Lower leg skin (tissue), 4 donors: ENCODE results near the gene A4GALT. TPM values are rescaled to one million over a fixed set of nuclear protein-coding genes. Genes with fewer than 3 reads are reported as not detected.
A peak's percentile ranks its signal among the peaks of the same experiment; 100 is the strongest.

Source experiments
- DNase-seq, 2 donors: peaks; one replicate each; pipeline ENCODE4 v3.0.0-alpha.2; 2019; ENCODE audit warnings: low spot score in 2 of 2
- H3K4me3 ChIP-seq: fragments of 200-600 bp; sonication (generic); 2 replicates; pipeline ENCODE4 v1.5.1; 2017; ENCODE audit warnings: mild to moderate bottlenecking, low read depth; ENCODE audit not compliant: poor library complexity, severe bottlenecking
- POLR2A ChIP-seq, 2 donors: fragments of 450-650 bp; IDR thresholded peaks; one replicate each; pipeline ENCODE4 v1.6.1; 2016 to 2017; ENCODE audit warnings: antibody characterized with exemption in 2 of 2, mild to moderate bottlenecking in 1 of 2, moderate library complexity in 1 of 2
- WGBS, 2 donors: methylation state at CpG; one replicate each; pipeline ENCODE4 v1.1.5; 2018; 5-methylcytosine and 5-hydroxymethylcytosine counted together
- intact Hi-C: fragments of 100-400 bp; cut with DNase I; formaldehyde crosslinking; loops from one replicate; pipeline ENCODE4 v1.15.0; 2023; ENCODE audit warnings: low total_unique reads
- total RNA-seq, 4 donors: library from RNA; depleted of rRNA; stranded (reverse); fragments of >200 nt; gene quantifications; one replicate each; pipeline ENCODE4 v1.1.0, GENCODE V29; 2016
- TF ChIP-seq, protein P1 (sequence below), 3 donors: fragments of 450-650 bp; IDR thresholded peaks; one replicate each; pipeline ENCODE4 v1.5.1; 2016; ENCODE audit warnings: antibody characterized with exemption in 3 of 3, mild to moderate bottlenecking in 3 of 3, moderate library complexity in 2 of 3

A4GALT gene
- total RNA-seq, 4 donors from 2014 or later = 4.5 to 20.1 (median 10.9) TPM

DNA sequence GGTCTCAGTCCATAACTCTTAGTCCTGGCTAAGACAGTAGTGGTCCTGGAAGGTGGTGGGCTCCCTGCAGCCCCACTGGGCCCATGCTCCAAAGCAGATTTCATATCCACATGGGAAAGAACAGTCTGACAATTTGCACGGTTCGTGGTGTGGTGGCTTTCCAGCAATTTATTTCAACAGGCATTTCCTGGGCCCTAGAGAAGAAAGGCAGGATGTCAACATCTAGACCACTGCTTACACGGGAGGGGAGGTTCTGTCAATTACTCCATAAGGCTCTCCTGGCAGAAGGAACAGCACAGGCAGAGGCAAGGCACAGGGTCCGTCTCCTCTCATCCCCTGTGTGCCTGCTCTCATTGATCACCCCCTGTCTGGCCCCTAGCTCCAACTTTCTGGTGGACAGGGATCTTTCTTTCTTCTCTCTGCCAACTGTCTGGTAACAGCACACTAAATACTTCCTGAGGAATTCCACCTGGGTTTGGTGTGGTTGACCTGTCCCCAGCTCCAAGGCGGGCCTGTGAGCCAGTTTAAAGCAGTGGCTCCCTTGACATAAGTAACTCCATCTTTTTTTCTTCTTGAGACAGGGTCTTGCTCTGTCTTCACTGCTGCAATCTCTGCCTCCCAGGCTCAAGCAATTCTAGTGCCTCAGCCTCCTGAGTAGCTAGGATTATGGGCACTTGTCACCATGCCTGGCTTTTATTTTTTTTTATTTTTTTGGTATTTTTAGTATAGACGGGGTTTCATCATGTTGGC lies 5.1 kb upstream of the A4GALT start:
- intact Hi-C loops = no loop called here
- TF ChIP-seq, protein P1, sequence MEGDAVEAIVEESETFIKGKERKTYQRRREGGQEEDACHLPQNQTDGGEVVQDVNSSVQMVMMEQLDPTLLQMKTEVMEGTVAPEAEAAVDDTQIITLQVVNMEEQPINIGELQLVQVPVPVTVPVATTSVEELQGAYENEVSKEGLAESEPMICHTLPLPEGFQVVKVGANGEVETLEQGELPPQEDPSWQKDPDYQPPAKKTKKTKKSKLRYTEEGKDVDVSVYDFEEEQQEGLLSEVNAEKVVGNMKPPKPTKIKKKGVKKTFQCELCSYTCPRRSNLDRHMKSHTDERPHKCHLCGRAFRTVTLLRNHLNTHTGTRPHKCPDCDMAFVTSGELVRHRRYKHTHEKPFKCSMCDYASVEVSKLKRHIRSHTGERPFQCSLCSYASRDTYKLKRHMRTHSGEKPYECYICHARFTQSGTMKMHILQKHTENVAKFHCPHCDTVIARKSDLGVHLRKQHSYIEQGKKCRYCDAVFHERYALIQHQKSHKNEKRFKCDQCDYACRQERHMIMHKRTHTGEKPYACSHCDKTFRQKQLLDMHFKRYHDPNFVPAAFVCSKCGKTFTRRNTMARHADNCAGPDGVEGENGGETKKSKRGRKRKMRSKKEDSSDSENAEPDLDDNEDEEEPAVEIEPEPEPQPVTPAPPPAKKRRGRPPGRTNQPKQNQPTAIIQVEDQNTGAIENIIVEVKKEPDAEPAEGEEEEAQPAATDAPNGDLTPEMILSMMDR (IDR thresholded peaks at IDR 0.05) = no peak
- no peak for TF ChIP-seq POLR2A (IDR thresholded peaks at IDR 0.05)
- no peak for DNase-seq
- 83 to 88% methylated on average over 6 of the region's 6 CpGs for WGBS, 2 donors
- H3K4me3 ChIP-seq = no peak overlapping the region

DNA sequence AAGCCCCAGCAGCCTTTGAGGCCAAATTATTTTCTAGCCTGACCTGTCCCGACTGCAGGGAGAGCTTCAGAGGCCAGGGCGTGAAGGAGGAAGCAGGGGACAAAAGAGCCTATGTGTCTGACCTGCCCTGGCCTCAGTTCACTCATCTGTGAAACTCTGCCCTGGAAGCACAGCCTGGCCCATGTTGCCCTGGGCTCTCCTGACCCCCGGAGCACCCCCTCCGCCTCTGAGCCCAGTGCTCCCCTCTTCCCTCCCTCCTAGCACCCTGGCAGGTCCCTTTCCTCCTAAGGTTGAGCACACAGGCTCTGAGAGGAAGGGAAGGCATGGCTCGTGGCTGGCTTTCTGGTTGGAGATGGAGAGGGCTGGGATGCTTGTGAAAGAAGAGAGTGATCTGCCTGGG lies 3.4 kb upstream of the A4GALT start:
- TF ChIP-seq, protein P1 (IDR thresholded peaks at IDR 0.05) = no peak
- no peak for TF ChIP-seq POLR2A (IDR thresholded peaks at IDR 0.05)
- intact Hi-C loops = no loop called here
- no peak for DNase-seq
- 70 to 81% methylated on average over 4 to 5 of the region's 5 CpGs for WGBS, 2 donors
- H3K4me3 ChIP-seq = no peak overlapping the region

DNA sequence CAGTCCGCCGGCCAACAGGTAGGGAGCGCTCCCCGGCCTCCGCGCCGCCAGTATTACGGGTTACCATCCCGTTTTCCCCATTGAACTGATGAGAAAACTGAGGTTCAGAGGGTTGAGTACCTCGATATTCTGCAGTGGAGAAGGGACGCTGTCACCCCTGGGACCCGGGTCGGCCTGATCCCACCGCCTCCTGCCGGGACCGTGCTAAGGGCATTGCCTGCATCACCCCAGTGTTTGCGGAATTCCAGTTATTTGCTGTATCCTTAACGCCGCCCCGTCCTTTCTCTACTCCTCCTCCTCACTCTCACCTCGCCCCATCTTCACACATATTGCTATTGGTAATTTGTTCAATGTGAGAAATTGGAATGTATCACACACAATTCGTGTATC lies 370 bp upstream of the A4GALT start:
- WGBS, 2 donors = 7 to 10% methylated on average over 15 to 20 of the region's 22 CpGs
- DNase-seq = no peak
- intact Hi-C loops = no loop called here
- TF ChIP-seq, protein P1 (IDR thresholded peaks at IDR 0.05) = no peak
- no peak for TF ChIP-seq POLR2A (IDR thresholded peaks at IDR 0.05)
- H3K4me3 ChIP-seq = peak overlapping the region; percentile 55

DNA sequence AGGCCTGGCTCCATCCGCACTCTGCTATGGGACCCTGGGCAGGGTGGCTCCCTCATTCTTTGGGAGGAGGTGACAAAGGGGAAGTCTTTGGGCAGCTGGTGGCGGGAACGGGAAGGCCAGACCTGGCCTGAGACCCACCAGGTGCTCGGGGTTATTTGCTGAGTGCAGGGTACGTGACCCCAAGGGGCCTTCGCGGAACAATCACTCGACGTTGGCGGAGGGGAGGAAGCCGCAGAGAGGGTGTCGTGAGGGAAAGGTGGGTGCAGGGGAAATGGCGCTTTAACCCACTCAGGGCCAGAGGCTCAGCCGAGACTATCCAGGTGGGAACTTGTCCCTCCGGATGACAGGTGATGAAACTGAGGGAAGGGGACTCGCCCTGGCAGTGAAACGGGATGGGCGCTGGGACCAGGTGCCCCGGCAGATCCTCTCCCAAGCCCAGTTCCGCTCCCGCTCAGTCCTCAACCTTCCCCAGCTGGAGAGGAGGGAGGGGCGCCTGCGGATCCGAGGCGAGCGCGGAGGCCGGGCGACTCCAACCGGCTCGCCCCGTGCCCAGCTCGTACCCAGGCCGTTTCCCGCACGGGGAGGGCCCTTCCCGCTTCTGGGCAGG lies 911 bp downstream of the A4GALT start:
- 14 to 25% methylated on average over 21 to 31 of the region's 37 CpGs for WGBS, 2 donors
- H3K4me3 ChIP-seq = peak overlapping the region; percentile 55
- intact Hi-C loops = no loop called here
- no peak for DNase-seq
- no peak for TF ChIP-seq POLR2A (IDR thresholded peaks at IDR 0.05)
- TF ChIP-seq, protein P1 (IDR thresholded peaks at IDR 0.05) = no peak

DNA sequence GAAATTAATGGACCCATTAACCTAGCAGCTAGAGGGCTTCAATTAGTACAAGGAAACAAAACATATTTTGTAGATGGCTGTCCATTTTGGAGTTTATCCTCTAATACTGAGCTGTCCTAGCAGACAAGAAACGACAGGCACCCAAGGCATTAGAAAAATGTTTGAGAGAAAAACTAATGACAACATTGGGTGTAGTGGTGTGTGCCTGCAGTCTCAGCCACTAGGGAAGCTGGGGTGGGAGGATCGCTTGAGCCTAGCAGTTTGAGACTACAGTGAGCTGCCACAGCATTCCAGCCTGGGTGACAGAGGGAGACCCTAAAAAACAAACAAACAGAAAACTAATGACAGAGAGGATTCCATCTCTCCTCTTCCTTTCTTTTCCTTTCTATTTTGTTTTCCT lies 1.5 kb downstream of the A4GALT start:
- H3K4me3 ChIP-seq = no peak overlapping the region
- TF ChIP-seq, protein P1 (IDR thresholded peaks at IDR 0.05) = no peak
- TF ChIP-seq POLR2A (IDR thresholded peaks at IDR 0.05) = no peak
- intact Hi-C loops = no loop called here
- WGBS, 2 donors = 22 to 28% methylated on average over 2 of the region's 2 CpGs
- DNase-seq = no peak
